A673 (cell line): ENCODE data around the gene KIF26B. TPM values are rescaled to one million over a fixed set of nuclear protein-coding genes. Genes with fewer than 3 reads are reported as not detected.

ENCODE experiments used
- BruUV-seq: library from RNA; stranded (reverse); fragments of 400-500 nt; replicated peaks from 2 replicates; lab custom pipeline; 2021; lab: Mats Ljungman, UMichigan
- CTCF ChIA-PET: fragments of 300-600 bp; sonication (Branson Sonifier 250); formaldehyde crosslinking; loops from one replicate; lab custom pipeline; 2022; ENCODE audit warnings: antibody characterized with exemption; lab: Charles Lee
- POLR2A ChIA-PET: fragments of 300-600 bp; sonication (Branson Sonifier 250); formaldehyde crosslinking; loops from one replicate; lab custom pipeline; 2022; ENCODE audit warnings: antibody characterized with exemption; ENCODE audit not compliant: low non-redundant PET; lab: Charles Lee
- DNase-seq: peaks from one replicate; pipeline ENCODE4 v3.0.0-alpha.2; 2015; ENCODE audit warnings: low spot score
- H3K27ac ChIP-seq: fragments of 200-600 bp; sonication (generic); 2 replicates; pipeline ENCODE4 v1.5.1; 2016; ENCODE audit warnings: mixed run types, low read depth, mild to moderate bottlenecking, mixed read lengths, antibody characterized with exemption, low read length; ENCODE audit not compliant: poor library complexity, severe bottlenecking
- H3K27me3 ChIP-seq: fragments of 200-600 bp; sonication (generic); replicated peaks from 2 replicates; pipeline ENCODE4 v1.6.1; 2017; ENCODE audit warnings: mixed run types, low read depth, mild to moderate bottlenecking, mixed read lengths, antibody characterized with exemption, low read length; ENCODE audit not compliant: insufficient read depth, poor library complexity
- H3K36me3 ChIP-seq: fragments of 200-600 bp; sonication (generic); 2 replicates; pipeline ENCODE4 v1.6.1; 2016; ENCODE audit warnings: mixed run types, mild to moderate bottlenecking, mixed read lengths, antibody characterized with exemption, low read length; ENCODE audit not compliant: insufficient read depth, poor library complexity, severe bottlenecking
- H3K4me1 ChIP-seq: fragments of 200-600 bp; sonication (generic); 2 replicates; pipeline ENCODE4 v1.6.1; 2017; ENCODE audit warnings: mixed run types, mild to moderate bottlenecking, mixed read lengths, antibody characterized with exemption, low read length; ENCODE audit not compliant: insufficient read depth, poor library complexity, severe bottlenecking
- H3K4me3 ChIP-seq: fragments of 200-600 bp; sonication (generic); 2 replicates; pipeline ENCODE4 v1.5.1; 2016; ENCODE audit warnings: low read depth, mixed run types, mild to moderate bottlenecking, mixed read lengths, low read length; ENCODE audit not compliant: poor library complexity, severe bottlenecking
- H3K9me3 ChIP-seq: fragments of 200-600 bp; sonication (generic); 2 replicates; pipeline ENCODE4 v1.6.1; 2016; ENCODE audit warnings: mixed run types, low read depth, mild to moderate bottlenecking, mixed read lengths, antibody characterized with exemption, low read length; ENCODE audit not compliant: poor library complexity, severe bottlenecking
- CTCF ChIP-seq: fragments of 300-800, 200-600 bp; sonication (generic); conservative IDR thresholded peaks from 2 replicates; pipeline ENCODE4 v1.5.1; 2017; ENCODE audit warnings: low read depth, mild to moderate bottlenecking, antibody characterized with exemption, low read length, moderate library complexity, mixed read lengths
- EZH2 ChIP-seq: fragments of 200-600 bp; sonication (generic); IDR thresholded peaks from 2 replicates; pipeline ENCODE4 v1.6.1; 2017; ENCODE audit warnings: borderline replicate concordance, low read depth, mild to moderate bottlenecking, mixed read lengths, antibody characterized with exemption, low read length; ENCODE audit not compliant: poor library complexity, severe bottlenecking
- intact Hi-C: fragments of 100-400 bp; cut with micrococcal nuclease; formaldehyde crosslinking; loops from one replicate; pipeline ENCODE4 v1.10.0; 2022; ENCODE audit not compliant: unreplicated experiment
- total RNA-seq: library from RNA; stranded (reverse); gene quantifications from 2 replicates; pipeline ENCODE4 v1.2.3, GENCODE V29; 2021

Gene KIF26B
- total RNA-seq, 1 experiment from 2014 or later: not detected

GRCh38 chr1:245754463-245754961, 599.7 kb downstream of the KIF26B start:
- CTCF ChIA-PET: no interaction called here
- no peaks in the 10 kb centered on the region for H3K9me3 ChIP-seq
- no peak for DNase-seq
- H3K4me3 ChIP-seq: no peak overlapping the region
- POLR2A ChIA-PET: no interaction called here
- no peaks in the 10 kb centered on the region for H3K27me3 ChIP-seq
- H3K27ac ChIP-seq: no peak overlapping the region
- no peaks in the 10 kb centered on the region for H3K36me3 ChIP-seq
- intact Hi-C loops: no loop called here
- no TSS peak for BruUV-seq
- no peaks in the 10 kb centered on the region for H3K4me1 ChIP-seq
- TF ChIP-seq CTCF: no peak
- TF ChIP-seq EZH2: no peak
